Erythroblast (primary cell): Measurements from ENCODE around the gene FRMD4A.

Experiments used
- GATA1 ChIP-seq: IDR thresholded peaks from 2 replicates; pipeline ENCODE4 v1.6.1; 2011; ENCODE audit warnings: low read depth, mild to moderate bottlenecking, control low read depth, low read length, moderate library complexity
- POLR2A ChIP-seq: IDR thresholded peaks from 2 replicates; pipeline ENCODE4 v1.6.1; 2011; ENCODE audit warnings: mild to moderate bottlenecking, low read length

DNA sequence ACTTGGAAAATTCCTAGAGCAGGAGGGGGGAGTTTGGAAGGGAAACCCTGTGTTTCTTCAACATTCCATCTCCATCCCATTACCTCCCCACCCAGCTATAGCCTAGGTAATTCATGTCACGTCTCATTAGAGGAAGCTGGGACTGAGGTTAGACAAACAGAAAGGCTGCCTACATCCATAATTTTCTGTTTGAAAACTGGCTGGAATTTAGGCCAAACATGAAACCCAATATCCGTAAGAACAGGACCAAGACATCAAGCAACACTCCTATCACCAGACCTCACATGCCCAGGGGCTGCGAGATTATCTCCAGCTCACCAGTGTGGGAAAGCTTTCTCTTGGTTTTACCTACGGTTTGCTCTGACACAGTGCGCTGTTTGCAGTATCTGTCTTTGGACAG lies 316.3 kb downstream of the FRMD4A start:
- TF ChIP-seq POLR2A (no peak), GATA1 (no peak)
